Measurements from ENCODE around the gene PDE6G.

GRCh38 chr17:81609541-81610311 lies 46.6 kb downstream of the PDE6G start:
- no peak for TF ChIP-seq SNAI2 (CRISPR knock-in tag; IDR thresholded peaks at IDR 0.05)
- no peak for TF ChIP-seq BACH2 (CRISPR knock-in tag; IDR thresholded peaks at IDR 0.05; ENCODE audit: borderline replicate concordance)
- no peak for TF ChIP-seq ZNF70 (CRISPR knock-in tag; IDR thresholded peaks at IDR 0.05)
- TF ChIP-seq ZC3H10 (CRISPR knock-in tag; IDR thresholded peaks at IDR 0.05): no peak
